Central memory CD4-positive, alpha-beta T cell (primary cell): ENCODE results near the gene KIAA1586.
A peak's percentile ranks its signal among the peaks of the same experiment; 100 is the strongest.
"Not testable (repeated sequence)": the region's sequence is repeated elsewhere in the genome, so short reads cannot be mapped to it uniquely, and the experiment has no call there.

Source experiments
- DNase-seq: peaks from one replicate; pipeline ENCODE4 v3.0.0; 2022
- total RNA-seq, 3 experiments: gene quantifications; one replicate each; lab custom pipeline; 2026; lab: John Stamatoyannopoulos, UW

The KIAA1586 gene
- 16.8 to 24.8 (median 24.6) reads per million in 3 experiments for total RNA-seq

GRCh38 chr6:57046332-57047256 is at the start of gene KIAA1586:
KIAA1586 (plus strand) TSS chr6:57046693; CDS start chr6:57046756, 63 bp downstream.
- DNase-seq = peak; percentile 76

- DNase-seq = no peak
Measured at GRCh38 chr6:56999049-56999448, 47.4 kb upstream of the KIAA1586 start.

- DNase-seq = not testable (repeated sequence)
Measured at GRCh38 chr6:56999748-57000147, 46.7 kb upstream of the KIAA1586 start.

GRCh38 chr6:57002197-57002596 is 44.3 kb upstream of the KIAA1586 start:
- no peak for DNase-seq

GRCh38 chr6:57004292-57004691 is 42.2 kb upstream of the KIAA1586 start:
- no peak for DNase-seq

- no peak for DNase-seq
Measured at GRCh38 chr6:57006101-57006500, 40.4 kb upstream of the KIAA1586 start.

- DNase-seq = not testable (repeated sequence)
Measured at GRCh38 chr6:57008069-57008468, 38.4 kb upstream of the KIAA1586 start.

- DNase-seq = no peak
Measured at GRCh38 chr6:57013521-57013926, 33.0 kb upstream of the KIAA1586 start.

- no peak for DNase-seq
Measured at GRCh38 chr6:57017069-57017468, 29.4 kb upstream of the KIAA1586 start.

- no peak for DNase-seq
Measured at GRCh38 chr6:57017841-57018240, 28.7 kb upstream of the KIAA1586 start.

GRCh38 chr6:57019434-57019833 is 27.1 kb upstream of the KIAA1586 start:
- DNase-seq = no peak

- peak; percentile 3 for DNase-seq
Measured at GRCh38 chr6:57021086-57021720, 25.3 kb upstream of the KIAA1586 start.

- no peak for DNase-seq
Measured at GRCh38 chr6:57024321-57024720, 22.2 kb upstream of the KIAA1586 start.

GRCh38 chr6:57024775-57025174 is 21.7 kb upstream of the KIAA1586 start:
- DNase-seq = no peak

- no peak for DNase-seq
Measured at GRCh38 chr6:57026001-57026400, 20.5 kb upstream of the KIAA1586 start.

GRCh38 chr6:57027301-57027700 is 19.2 kb upstream of the KIAA1586 start:
- no peak for DNase-seq

GRCh38 chr6:57029213-57029612 is 17.3 kb upstream of the KIAA1586 start:
- no peak for DNase-seq

GRCh38 chr6:57033228-57033627 is 13.3 kb upstream of the KIAA1586 start:
- DNase-seq = no peak

- no peak for DNase-seq
Measured at GRCh38 chr6:57035549-57035948, 10.9 kb upstream of the KIAA1586 start.

GRCh38 chr6:57038906-57039305 is 7.6 kb upstream of the KIAA1586 start:
- DNase-seq = no peak

- DNase-seq = no peak
Measured at GRCh38 chr6:57040011-57040410, 6.5 kb upstream of the KIAA1586 start.

- DNase-seq = not testable (repeated sequence)
Measured at GRCh38 chr6:57044061-57044460, 2.4 kb upstream of the KIAA1586 start.

GRCh38 chr6:57044568-57044967 is 1.9 kb upstream of the KIAA1586 start:
- no peak for DNase-seq

- DNase-seq = not testable (repeated sequence)
Measured at GRCh38 chr6:57047257-57047585, 728 bp downstream of the KIAA1586 start.
